Body of pancreas (tissue), 4 donors: ENCODE results near the gene MLLT10.

Source experiments
- CTCF ChIP-seq, 7 experiments: fragments of 450-650 bp in 4 of 7; fragments of 200-600 bp in 3 of 7; sonication (generic) in 3 of 7; IDR thresholded peaks; one replicate each; pipeline ENCODE4 v1.5.1; 2016 to 2019; ENCODE audit warnings: antibody characterized with exemption in 7 of 7
- POLR2A ChIP-seq, 3 donors: fragments of 450-650 bp; IDR thresholded peaks; one replicate each; pipeline ENCODE4 v1.6.1; 2016; ENCODE audit warnings: antibody characterized with exemption in 3 of 3, mild to moderate bottlenecking in 2 of 3

- TF ChIP-seq CTCF (IDR thresholded peaks at IDR 0.05) (no peak), POLR2A (IDR thresholded peaks at IDR 0.05) (no peak)
These were observed 13.2 kb downstream of the MLLT10 start for GRCh38 chr10:21547246-21547645.
